ENCODE data around the gene EMILIN2. TPM values are rescaled to one million over a fixed set of nuclear protein-coding genes. Genes with fewer than 3 reads are reported as not detected.

The EMILIN2 gene
- total and polyA plus RNA-seq, 4 donors: 0.58 to 4.6 (median 1.8) TPM

GRCh38 chr18:2869207-2869606, 22.4 kb downstream of the EMILIN2 start:
- TF ChIP-seq JUND (IDR thresholded peaks at IDR 0.05) (no peak), RXRA (IDR thresholded peaks at IDR 0.05) (no peak), GABPA (IDR thresholded peaks at IDR 0.05 in 1 of 2, conservative IDR thresholded peaks at IDR 0.05 in 1 of 2) (no peak), FOXA1 (IDR thresholded peaks at IDR 0.05) (no peak), ZBTB33 (IDR thresholded peaks at IDR 0.05) (no peak), CTCF (IDR thresholded peaks at IDR 0.05; ENCODE audit: low read depth, low read length, missing input control) (no peak), HNF4G (IDR thresholded peaks at IDR 0.05) (no peak), SP1 (IDR thresholded peaks at IDR 0.05) (no peak), EGR1 (IDR thresholded peaks at IDR 0.05; ENCODE audit: low read depth in 2 of 2) (no peak), RAD21 (IDR thresholded peaks at IDR 0.05) (no peak), ATF3 (IDR thresholded peaks at IDR 0.05) (no peak), REST (IDR thresholded peaks at IDR 0.05) (no peak), HNF4A (conservative IDR thresholded peaks at IDR 0.05) (no peak), FOXA2 (IDR thresholded peaks at IDR 0.05) (no peak)
- Histone ChIP-seq H3K9ac (ENCODE audit: low read depth in 1 of 2, low read length in 2 of 2) (no peak overlapping the region), H3K27me3 (ENCODE audit: control insufficient read depth in 4 of 4, insufficient read depth in 4 of 4, low read length in 3 of 4) (no peaks in the 10 kb centered on the region), H3K9me3 (ENCODE audit: control insufficient read depth in 4 of 4, low read length in 3 of 4) (no peaks in the 10 kb centered on the region), H3K36me3 (ENCODE audit: control insufficient read depth in 4 of 4, insufficient read depth in 3 of 4, low read depth in 1 of 4, low read length in 3 of 4) (no peaks in the 10 kb centered on the region), H3K4me3 (ENCODE audit: low read depth in 1 of 3, low read length in 3 of 3) (no peak overlapping the region), H3K27ac (ENCODE audit: low read depth in 1 of 2, low read length in 2 of 2) (no peak overlapping the region), H3K4me1 (ENCODE audit: control insufficient read depth in 4 of 4, insufficient read depth in 4 of 4, low read length in 3 of 4) (no peaks in the 10 kb centered on the region)
- DNase-seq (ENCODE audit: low spot score): no peak
- 69% methylated on average over 2 of the region's 2 CpGs for WGBS

- H3K27ac ChIP-seq (ENCODE audit: low read depth in 1 of 2, low read length in 2 of 2): no peak overlapping the region
- H3K9ac ChIP-seq (ENCODE audit: low read depth in 1 of 2, low read length in 2 of 2): no peak overlapping the region
- no peaks in the 10 kb centered on the region for H3K36me3 ChIP-seq (ENCODE audit: control insufficient read depth in 4 of 4, insufficient read depth in 3 of 4, low read depth in 1 of 4, low read length in 3 of 4)
- DNase-seq (ENCODE audit: low spot score): no peak
- no peaks in the 10 kb centered on the region for H3K4me1 ChIP-seq (ENCODE audit: control insufficient read depth in 4 of 4, insufficient read depth in 4 of 4, low read length in 3 of 4)
- H3K4me3 ChIP-seq (ENCODE audit: low read depth in 1 of 3, low read length in 3 of 3): no peak overlapping the region
- H3K9me3 ChIP-seq (ENCODE audit: control insufficient read depth in 4 of 4, low read length in 3 of 4): no peaks in the 10 kb centered on the region
- H3K27me3 ChIP-seq (ENCODE audit: control insufficient read depth in 4 of 4, insufficient read depth in 4 of 4, low read length in 3 of 4): no peaks in the 10 kb centered on the region
- WGBS: 80% methylated on average over 8 of the region's 8 CpGs
- no peak for TF ChIP-seq ZBTB33 (IDR thresholded peaks at IDR 0.05)
- TF ChIP-seq GABPA (IDR thresholded peaks at IDR 0.05 in 1 of 2, conservative IDR thresholded peaks at IDR 0.05 in 1 of 2): no peak
- TF ChIP-seq NR2F2 (IDR thresholded peaks at IDR 0.05): no peak
- TF ChIP-seq SP1 (IDR thresholded peaks at IDR 0.05): no peak
- TF ChIP-seq RXRA (IDR thresholded peaks at IDR 0.05): no peak
- TF ChIP-seq FOXA2 (IDR thresholded peaks at IDR 0.05): no peak
- TF ChIP-seq REST (IDR thresholded peaks at IDR 0.05): no peak
- TF ChIP-seq JUND (IDR thresholded peaks at IDR 0.05): no peak
- no peak for TF ChIP-seq YY1 (IDR thresholded peaks at IDR 0.05)
These were observed 24.4 kb downstream of the EMILIN2 start for GRCh38 chr18:2871111-2871720.
